GM19452 (cell line): ENCODE results near the gene PRDM16.

Source experiments
- ATAC-seq: cut with Tn5 transposase; IDR thresholded peaks from one replicate; pipeline ENCODE4 v1.9.1; 2021; ENCODE audit not compliant: unreplicated experiment

Gene PRDM16

DNA sequence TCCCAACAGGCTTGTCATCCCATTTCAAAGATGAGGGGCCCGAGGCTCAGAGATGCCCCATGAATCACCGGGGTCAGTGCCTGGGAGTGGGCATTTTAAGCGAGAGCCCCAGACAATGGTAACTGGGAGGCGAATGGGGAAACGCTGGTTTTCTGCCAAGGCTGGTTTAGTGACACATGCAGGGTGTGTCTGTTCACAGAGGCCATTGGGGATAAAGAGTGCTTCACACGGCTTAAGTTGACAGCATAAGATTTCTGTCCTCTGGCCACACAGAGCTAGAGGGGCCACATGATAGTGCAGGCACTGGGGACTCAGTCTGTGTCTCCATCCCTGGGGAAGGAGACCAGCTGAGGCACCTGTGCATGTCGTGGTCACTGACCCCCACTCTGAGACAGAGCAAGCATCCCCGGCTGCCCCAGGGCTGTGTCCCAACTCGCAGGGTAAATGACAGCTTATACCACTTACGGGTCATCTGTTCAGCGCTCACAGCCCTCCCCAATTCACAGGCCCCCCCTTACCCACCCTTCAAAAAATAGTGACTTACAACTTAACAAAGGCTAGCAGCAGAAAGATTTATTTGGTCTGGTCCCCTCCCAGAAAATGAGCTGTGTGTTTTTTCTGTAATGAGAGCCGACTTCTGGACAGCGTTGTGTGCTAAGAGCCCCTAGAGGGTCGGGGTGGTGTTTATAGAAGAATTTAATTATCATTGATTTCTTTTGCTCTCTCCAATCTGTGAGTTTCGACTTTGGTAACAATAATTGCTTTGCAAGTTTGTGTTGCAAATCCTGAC lies 350.6 kb downstream of the PRDM16 start:
- no peak for ATAC-seq

GRCh38 chr1:3420218-3420951 lies 351.4 kb downstream of the PRDM16 start:
- no peak for ATAC-seq

GRCh38 chr1:3422638-3423037 lies 353.6 kb downstream of the PRDM16 start:
- no peak for ATAC-seq

DNA sequence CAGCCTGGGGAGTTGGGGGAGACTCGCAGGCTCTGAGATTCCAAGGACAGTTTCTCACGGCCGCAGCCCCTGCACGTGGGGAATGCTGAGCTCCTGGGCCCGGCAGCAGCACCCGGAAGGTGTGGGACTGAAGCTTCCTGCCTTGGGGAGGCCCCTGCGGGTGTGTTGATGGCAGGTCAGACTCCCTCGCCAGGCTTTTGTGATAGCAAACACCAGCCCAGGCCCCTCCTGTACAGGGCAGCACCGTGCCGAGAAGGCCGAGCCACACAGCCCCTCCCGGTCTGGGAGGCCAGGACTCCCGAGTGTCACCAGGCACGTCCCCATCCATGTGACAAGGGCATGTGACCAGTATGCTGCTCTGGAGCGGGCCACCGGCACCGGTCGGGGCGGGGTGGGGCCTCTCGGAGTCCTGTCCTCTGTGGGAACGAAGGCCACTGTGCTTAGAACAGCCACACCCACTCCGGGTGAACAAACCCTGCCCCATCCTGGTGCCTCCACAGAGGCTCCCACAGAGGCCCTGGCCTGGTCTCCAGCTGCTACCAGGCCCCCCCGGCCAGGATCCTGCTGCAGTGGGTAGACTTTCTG lies 354.3 kb downstream of the PRDM16 start:
- ATAC-seq = no peak

DNA sequence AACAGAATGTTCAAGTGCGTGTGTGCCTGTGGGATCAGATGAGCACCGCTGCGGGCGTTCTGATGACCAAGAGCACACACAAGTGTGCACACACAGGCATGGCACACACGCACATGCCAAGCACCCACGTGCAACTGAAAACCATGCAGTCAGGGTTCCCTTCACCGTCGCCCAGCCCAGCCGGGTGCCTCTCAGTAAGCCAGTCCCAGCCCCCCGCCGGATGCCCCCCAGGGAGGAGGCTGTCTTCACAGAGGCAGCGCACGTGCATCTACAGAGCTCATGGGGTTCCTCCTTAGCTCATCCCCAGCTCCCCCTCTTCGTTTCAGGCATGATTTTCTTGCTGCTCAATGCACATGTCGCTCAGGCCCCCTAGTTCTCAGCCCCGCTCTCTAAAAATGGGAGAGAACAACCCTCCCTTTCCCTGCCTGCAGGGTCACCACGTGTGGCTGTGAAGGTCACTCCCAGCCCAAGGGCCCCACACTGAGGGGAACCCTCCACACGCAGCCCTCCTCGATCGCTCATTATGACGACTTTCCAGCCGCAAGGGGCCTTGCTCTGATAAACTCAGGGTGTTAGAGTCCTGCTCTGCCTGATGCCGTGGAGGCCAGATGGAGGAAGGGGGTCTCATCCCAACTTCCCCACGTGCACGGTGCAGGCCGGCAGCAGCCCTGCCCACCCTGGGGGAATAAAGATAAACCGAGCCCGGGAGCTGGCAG lies 355.1 kb downstream of the PRDM16 start:
- ATAC-seq = no peak

DNA sequence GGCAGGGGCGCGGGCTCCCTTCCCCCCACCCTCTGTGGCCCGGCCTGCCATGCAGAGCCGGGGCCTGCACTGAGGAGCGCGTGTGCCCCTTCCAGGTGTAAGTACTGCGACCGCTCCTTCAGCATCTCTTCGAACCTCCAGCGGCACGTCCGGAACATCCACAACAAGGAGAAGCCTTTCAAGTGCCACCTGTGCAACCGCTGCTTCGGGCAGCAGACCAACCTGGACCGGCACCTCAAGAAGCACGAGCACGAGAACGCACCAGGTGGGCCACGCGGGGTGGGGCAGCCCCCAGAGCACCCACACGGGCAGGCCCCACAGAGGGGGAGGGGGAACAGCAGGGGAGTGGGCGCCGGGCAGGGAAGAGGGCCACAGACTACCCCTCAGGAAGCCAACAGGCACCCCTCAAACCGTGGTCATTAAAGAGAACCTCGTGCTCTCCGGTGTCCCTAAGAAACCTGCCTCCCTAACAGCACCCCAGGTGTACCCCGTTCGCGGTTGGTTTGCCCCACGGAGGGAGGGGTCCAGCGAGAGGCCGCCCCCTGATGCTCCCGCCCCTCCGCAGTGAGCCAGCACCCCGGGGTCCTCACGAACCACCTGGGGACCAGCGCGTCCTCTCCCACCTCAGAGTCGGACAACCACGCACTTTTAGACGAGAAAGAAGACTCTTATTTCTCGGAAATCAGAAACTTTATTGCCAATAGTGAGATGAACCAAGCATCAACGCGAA lies 356.6 kb downstream of the PRDM16 start:
- ATAC-seq = no peak

- no peak for ATAC-seq
Measured at GRCh38 chr1:3426956-3427535, 358.0 kb downstream of the PRDM16 start.

DNA sequence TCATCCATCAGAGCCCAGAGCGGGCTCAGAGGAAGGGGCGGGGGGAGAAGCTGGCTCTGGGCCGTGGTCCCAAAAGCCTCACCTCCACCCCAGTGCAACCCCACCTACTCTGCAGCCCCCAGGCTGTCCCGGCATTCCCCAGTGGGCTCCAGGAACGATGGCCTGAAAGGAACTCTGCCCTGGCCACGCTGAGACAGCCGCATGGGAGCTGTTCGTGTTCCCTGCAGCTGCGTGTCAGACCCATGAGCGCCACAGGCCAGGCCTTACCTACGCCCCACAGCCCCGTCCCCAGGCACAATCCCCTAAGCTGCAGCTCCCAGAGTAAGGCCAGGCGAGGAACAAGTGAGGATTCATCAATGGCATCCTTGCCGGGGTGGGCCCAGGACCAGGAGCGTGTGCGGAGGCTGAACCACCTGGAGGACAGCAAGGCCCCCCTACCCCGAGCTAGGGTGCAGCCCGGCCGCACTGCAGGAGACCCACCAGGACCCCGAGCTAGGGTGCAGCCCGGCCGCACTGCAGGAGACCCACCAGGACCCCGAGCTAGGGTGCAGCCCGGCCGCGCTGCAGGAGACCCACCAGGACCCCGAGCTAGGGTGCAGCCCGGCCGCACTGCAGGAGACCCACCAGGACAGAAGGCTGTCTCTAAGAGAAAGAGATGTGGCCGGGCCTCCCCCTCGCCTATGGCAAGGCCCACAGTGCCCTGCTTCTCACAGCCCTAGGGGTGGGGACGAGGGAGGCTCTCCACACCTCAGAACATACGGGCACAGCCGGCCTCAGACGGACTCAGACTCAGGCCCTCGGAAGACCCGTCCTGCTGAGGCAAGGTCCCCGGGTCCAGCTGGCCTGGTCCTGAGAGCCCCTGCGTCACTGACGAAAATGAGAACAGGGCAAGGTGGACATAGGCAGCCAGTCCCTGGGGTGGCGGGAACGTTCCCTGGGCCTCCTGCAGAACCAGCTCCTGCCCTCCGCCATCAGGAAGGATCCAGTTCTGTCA lies 359.0 kb downstream of the PRDM16 start:
- no peak for ATAC-seq

- ATAC-seq = no peak
Measured at GRCh38 chr1:3428899-3429298, 359.9 kb downstream of the PRDM16 start.

DNA sequence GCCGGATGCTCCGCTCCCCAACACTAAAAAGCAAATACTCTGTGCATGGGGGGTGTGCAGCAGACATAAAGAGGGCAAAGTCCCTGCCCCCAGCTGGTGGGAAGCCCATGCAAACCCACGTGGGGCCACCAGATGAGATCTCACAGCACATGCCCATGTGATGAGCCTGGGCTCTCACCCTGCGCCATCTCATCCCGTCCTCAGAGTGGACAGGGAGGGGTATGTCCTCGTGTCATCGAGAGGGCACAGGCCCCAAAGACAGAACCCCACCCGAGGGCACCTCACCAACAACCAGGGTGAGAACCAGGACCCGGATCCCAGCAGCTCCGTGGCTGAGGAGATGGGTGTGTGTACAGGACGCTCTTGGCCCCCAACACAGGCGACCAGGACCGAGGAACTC lies 360.3 kb downstream of the PRDM16 start:
- no peak for ATAC-seq

- ATAC-seq = no peak
Measured at GRCh38 chr1:3429766-3430165, 360.8 kb downstream of the PRDM16 start.

DNA sequence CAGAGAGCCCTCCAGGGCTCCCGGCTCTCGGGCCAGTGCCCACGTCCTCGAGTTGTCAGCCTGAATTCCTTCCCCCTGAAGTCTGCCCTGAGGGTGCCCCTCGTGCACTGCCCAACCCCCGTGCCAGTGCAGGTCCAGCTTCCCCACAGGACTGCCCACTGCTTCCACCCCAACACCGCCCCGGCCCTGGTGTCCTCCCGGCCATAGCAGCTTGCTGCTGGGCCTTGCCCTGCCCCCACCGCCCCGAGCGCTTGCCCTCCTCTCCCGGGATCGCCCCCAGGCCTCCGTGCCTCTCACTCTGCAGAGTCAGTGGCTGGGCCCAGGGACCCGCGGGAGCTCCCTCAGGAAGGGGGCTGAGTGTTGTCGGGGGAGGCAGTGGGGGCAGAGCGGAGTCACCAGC lies 361.4 kb downstream of the PRDM16 start:
- ATAC-seq = no peak

- ATAC-seq = no peak
Measured at GRCh38 chr1:3430820-3431219, 361.8 kb downstream of the PRDM16 start.

DNA sequence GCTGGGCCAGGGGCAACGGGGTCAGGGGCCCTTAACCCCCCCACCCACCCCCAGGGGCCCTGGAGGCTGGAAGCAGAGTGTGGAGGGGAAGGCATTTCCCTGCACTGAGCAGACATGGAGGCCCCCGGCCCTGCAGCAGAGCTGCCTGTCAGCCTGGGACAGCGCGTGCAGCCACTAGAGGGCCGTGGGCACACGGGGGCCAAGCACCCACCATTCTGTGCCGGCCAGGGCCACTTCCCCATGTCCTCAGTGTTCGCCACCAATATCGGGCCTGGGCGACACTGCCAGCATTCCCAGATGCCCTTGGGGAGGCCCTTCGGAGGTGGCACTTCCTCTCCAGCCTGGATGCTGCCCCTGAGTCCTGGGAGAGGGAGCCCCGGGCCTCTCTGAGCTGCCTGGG lies 362.3 kb downstream of the PRDM16 start:
- ATAC-seq = no peak

- no peak for ATAC-seq
Measured at GRCh38 chr1:3431686-3432085, 362.7 kb downstream of the PRDM16 start.

DNA sequence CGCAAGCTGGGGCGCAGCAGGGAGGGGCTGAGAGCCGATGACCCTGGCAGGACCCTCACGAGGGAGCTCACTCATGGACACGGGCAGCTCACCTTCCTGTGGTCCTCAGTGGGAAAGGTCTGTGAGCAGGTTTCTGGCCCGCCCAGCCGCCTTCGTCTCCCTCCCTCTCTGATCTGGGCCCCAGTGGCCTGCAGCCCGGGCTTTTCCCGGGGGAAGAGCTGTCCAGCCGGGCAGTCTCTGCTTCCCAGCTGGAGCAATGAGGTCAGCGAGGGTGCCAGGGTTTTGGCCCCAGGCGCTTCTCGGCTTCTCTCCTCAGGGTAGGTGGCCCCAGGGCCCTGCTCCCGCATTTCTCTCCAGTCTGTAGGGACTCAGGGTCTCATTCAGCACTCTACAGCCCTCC lies 363.3 kb downstream of the PRDM16 start:
- ATAC-seq = no peak

- ATAC-seq = no peak
Measured at GRCh38 chr1:3433076-3433475, 364.1 kb downstream of the PRDM16 start.

DNA sequence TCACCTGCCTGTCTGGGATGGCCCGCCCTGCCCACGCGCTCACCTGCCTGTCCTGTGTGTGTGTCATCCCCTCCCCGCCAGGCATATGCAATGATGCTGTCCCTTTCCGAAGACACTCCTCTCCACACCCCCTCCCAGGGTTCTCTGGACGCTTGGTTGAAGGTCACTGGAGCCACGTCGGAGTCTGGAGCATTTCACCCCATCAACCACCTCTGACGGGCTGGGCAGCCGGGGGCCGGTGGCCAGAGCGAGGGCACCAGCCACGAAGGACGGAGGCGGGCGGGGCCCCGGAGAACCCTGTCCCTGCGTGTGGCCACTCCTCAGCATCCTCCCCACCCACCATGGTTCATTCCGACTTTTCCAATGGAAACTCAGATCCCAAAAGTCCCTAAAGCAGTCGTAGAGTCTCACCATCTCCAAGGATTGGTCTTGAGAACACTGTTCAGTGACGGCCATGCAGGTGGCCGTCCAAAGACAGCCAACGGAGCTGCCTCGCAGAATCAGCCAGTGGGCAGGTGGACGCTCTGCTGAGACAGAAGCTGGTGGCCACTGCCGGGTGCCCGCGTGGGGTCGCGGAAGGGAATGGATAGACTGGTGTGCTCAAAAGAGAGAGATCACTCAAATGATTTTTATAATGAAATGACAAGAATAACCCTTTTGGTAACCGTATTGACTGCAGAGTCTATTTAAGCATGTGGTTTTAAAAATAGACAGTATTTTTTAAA lies 364.8 kb downstream of the PRDM16 start:
- no peak for ATAC-seq
